GM18505 (cell line): ENCODE results near the gene MCM3.
A peak's percentile ranks its signal among the peaks of the same experiment; 100 is the strongest.

ENCODE experiments used
- ATAC-seq: cut with Tn5 transposase; IDR thresholded peaks from one replicate; pipeline ENCODE4 v1.9.1; 2021; ENCODE audit not compliant: unreplicated experiment
- POLR2A ChIP-seq: IDR thresholded peaks from 4 replicates; pipeline ENCODE4 v1.6.1; 2011; ENCODE audit warnings: borderline replicate concordance; ENCODE audit not compliant: insufficient read depth, insufficient read length; ENCODE audit errors: extremely low read depth

The MCM3 gene

GRCh38 chr6:52312461-52312860 lies 27.9 kb upstream of the MCM3 start:
- ATAC-seq: no peak
- no peak for TF ChIP-seq POLR2A

- no peak for ATAC-seq
- no peak for TF ChIP-seq POLR2A
These were observed 26.4 kb upstream of the MCM3 start for GRCh38 chr6:52310932-52311331.

GRCh38 chr6:52307900-52308372 lies 23.4 kb upstream of the MCM3 start:
- no peak for TF ChIP-seq POLR2A
- no peak for ATAC-seq

GRCh38 chr6:52306972-52307870 lies 22.7 kb upstream of the MCM3 start:
- TF ChIP-seq POLR2A: no peak
- ATAC-seq: no peak

GRCh38 chr6:52305948-52306767 lies 21.6 kb upstream of the MCM3 start:
- ATAC-seq: peak; percentile 77
- peak; percentile 32 for TF ChIP-seq POLR2A

- ATAC-seq: peak; percentile 15
- no peak for TF ChIP-seq POLR2A
These were observed 20.9 kb upstream of the MCM3 start for GRCh38 chr6:52305411-52305810.

- TF ChIP-seq POLR2A: no peak
- ATAC-seq: peak; percentile 52
These were observed 20.4 kb upstream of the MCM3 start for GRCh38 chr6:52304983-52305390.

- TF ChIP-seq POLR2A: no peak
- ATAC-seq: no peak
These were observed 18.6 kb upstream of the MCM3 start for GRCh38 chr6:52303178-52303577.

- TF ChIP-seq POLR2A: no peak
- no peak for ATAC-seq
These were observed 16.8 kb upstream of the MCM3 start for GRCh38 chr6:52301326-52301725.

GRCh38 chr6:52300489-52300931 lies 16.0 kb upstream of the MCM3 start:
- no peak for ATAC-seq

GRCh38 chr6:52299653-52300052 lies 15.1 kb upstream of the MCM3 start:
- no peak for ATAC-seq
- no peak for TF ChIP-seq POLR2A

More at GRCh38 chr6:52300489-52300931, 16.0 kb upstream of the MCM3 start:
- TF ChIP-seq POLR2A: no peak

- no peak for ATAC-seq
- TF ChIP-seq POLR2A: no peak
These were observed 12.9 kb upstream of the MCM3 start for GRCh38 chr6:52297433-52297832.

- ATAC-seq: no peak
- TF ChIP-seq POLR2A: no peak
These were observed 8.5 kb upstream of the MCM3 start for GRCh38 chr6:52293067-52293466.
